ENCODE measurements around the gene CDCA4.

- TF ChIP-seq EP300 (IDR thresholded peaks at IDR 0.05) (no peak), POLR2A (IDR thresholded peaks at IDR 0.05) (no peak)
Observed at GRCh38 chr14:105050551-105050897, 29.6 kb upstream of the CDCA4 start.

Measured in tibial nerve (tissue), 3 donors.